ENCODE data around the gene AZIN2. TPM values are rescaled to one million over a fixed set of nuclear protein-coding genes. Genes with fewer than 3 reads are reported as not detected.

Gene AZIN2
- total and polyA plus RNA-seq, 2 donors (not counting 3 experiments of a cell fraction or from before 2014, with no cell fraction given) = 0.91 to 1.4 TPM

DNA sequence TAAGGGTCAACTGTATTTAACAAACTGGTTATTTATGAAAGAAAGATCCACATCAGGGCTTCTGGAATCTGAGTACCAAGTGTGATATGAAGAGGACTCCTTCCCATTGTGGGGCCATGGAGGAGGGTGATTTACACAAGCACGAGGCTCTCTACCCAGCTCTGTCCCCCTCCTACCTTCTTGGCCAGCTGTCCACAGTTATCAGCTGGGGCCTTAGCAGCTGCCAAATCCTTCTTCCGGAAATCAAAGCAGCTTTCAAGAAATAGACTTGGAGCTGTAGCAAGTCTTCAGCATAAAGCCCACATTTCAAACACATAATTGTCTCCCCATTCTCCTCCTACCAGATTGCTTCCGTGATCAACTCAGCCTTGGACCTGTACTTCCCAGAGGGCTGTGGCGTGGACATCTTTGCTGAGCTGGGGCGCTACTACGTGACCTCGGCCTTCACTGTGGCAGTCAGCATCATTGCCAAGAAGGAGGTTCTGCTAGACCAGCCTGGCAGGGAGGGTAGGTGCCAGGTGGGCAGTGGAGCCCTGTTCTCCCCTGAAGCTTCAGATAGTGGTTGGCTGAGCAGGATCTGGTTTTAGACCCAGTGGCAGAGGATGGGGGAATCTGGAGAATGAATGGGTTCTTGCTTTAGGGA, 15.5 kb downstream of the AZIN2 start:
- no TSS peak for BruUV-seq (replicated peaks)
- no peak for DNase-seq (ENCODE audit: low read depth, low spot score)

More for the DNA sequence above, 15.5 kb downstream of the AZIN2 start:
- dilution Hi-C loops (cut with MboI; ENCODE audit: extremely low pct_ligation_motif_present, low sequenced_read_pairs) = no loop called here
- no peak overlapping the region for H3K4me2 ChIP-seq (ENCODE audit: insufficient read depth, low read length)
- no peak for FAIRE-seq
- no peaks in the 10 kb centered on the region for H3K9me1 ChIP-seq (replicated peaks; ENCODE audit: control insufficient read depth, extremely low read depth, insufficient read depth, low read length)
- H3K27me3 ChIP-seq (ENCODE audit: control insufficient read depth in 2 of 2, insufficient read depth in 2 of 2, low read length in 2 of 2) = no peaks in the 10 kb centered on the region
- no peaks in the 10 kb centered on the region for H3K9me3 ChIP-seq (replicated peaks; ENCODE audit: control insufficient read depth, insufficient read depth, low read length)
- no peak overlapping the region for H3K9ac ChIP-seq (replicated peaks; ENCODE audit: extremely low read depth, insufficient read depth, low read length)
- intact Hi-C loops (cut with micrococcal nuclease) = no loop called here
- H3K79me2 ChIP-seq (ENCODE audit: control insufficient read depth, insufficient read depth, low read length) = no peaks in the 10 kb centered on the region
- no peak overlapping the region for H3K4me3 ChIP-seq (replicated peaks in 1 of 3; ENCODE audit: insufficient read depth in 1 of 3, low read depth in 1 of 3, low read length in 3 of 3)
- ChIA-PET CTCF (interaction anchor here (0.7 to 2.3 kb wide), 7 partner anchors 10 to 516 kb away, joined by 3 to 15 read pairs (median 3); no protein-coding TSS in a partner anchor), POLR2A (no interaction called here)
- no peaks in the 10 kb centered on the region for H3K36me3 ChIP-seq (ENCODE audit: control insufficient read depth in 2 of 2, extremely low read depth in 1 of 2, insufficient read depth in 2 of 2, low read length in 2 of 2)
- no peak overlapping the region for H2AFZ ChIP-seq (ENCODE audit: low read depth, low read length)
- no peak overlapping the region for H3K27ac ChIP-seq (ENCODE audit: insufficient read depth, low read depth, low read length)
- no peaks in the 10 kb centered on the region for H3K4me1 ChIP-seq (ENCODE audit: control insufficient read depth, extremely low read depth, insufficient read depth, low read length)
- TF ChIP-seq JUN (IDR thresholded peaks at IDR 0.05; ENCODE audit: borderline replicate concordance, insufficient read depth, insufficient read length, low read depth) = no peak
- no peak for TF ChIP-seq GATA2 (IDR thresholded peaks at IDR 0.05; ENCODE audit: insufficient read depth, insufficient read length, low read depth, low read length)
- no peak for TF ChIP-seq POLR2A (IDR thresholded peaks at IDR 0.05; ENCODE audit: low read depth, low read length)
- TF ChIP-seq, protein P1, sequence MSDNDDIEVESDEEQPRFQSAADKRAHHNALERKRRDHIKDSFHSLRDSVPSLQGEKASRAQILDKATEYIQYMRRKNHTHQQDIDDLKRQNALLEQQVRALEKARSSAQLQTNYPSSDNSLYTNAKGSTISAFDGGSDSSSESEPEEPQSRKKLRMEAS (IDR thresholded peaks at IDR 0.05; ENCODE audit: insufficient read depth, insufficient read length) = no peak
- no peak for TF ChIP-seq MYC (IDR thresholded peaks at IDR 0.05; ENCODE audit: low read depth, low read length)
- no peak for TF ChIP-seq FOS (IDR thresholded peaks at IDR 0.05; ENCODE audit: borderline replicate concordance, insufficient read depth, low read length)
- no peak for TF ChIP-seq EZH2 (IDR thresholded peaks at IDR 0.05; ENCODE audit: borderline replicate concordance, low read depth, low read length, severe bottlenecking)
- TF ChIP-seq POLR2AphosphoS5 (IDR thresholded peaks at IDR 0.05; ENCODE audit: insufficient read depth, low read depth, low read length) = no peak
- TF ChIP-seq, protein P2, sequence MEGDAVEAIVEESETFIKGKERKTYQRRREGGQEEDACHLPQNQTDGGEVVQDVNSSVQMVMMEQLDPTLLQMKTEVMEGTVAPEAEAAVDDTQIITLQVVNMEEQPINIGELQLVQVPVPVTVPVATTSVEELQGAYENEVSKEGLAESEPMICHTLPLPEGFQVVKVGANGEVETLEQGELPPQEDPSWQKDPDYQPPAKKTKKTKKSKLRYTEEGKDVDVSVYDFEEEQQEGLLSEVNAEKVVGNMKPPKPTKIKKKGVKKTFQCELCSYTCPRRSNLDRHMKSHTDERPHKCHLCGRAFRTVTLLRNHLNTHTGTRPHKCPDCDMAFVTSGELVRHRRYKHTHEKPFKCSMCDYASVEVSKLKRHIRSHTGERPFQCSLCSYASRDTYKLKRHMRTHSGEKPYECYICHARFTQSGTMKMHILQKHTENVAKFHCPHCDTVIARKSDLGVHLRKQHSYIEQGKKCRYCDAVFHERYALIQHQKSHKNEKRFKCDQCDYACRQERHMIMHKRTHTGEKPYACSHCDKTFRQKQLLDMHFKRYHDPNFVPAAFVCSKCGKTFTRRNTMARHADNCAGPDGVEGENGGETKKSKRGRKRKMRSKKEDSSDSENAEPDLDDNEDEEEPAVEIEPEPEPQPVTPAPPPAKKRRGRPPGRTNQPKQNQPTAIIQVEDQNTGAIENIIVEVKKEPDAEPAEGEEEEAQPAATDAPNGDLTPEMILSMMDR (IDR thresholded peaks at IDR 0.05; ENCODE audit: extremely low read depth in 1 of 2, insufficient read depth in 1 of 2, low read depth in 1 of 2, low read length in 2 of 2) = no peak
- H4K20me1 ChIP-seq (replicated peaks; ENCODE audit: control insufficient read depth, extremely low read depth, insufficient read depth, low read length) = no peaks in the 10 kb centered on the region
